Dendritic cell treated with granulocyte-macrophage colony-stimulating factor and Interleukin-4, amounts not matched to agents 40 ng/mL and 50 ng/mL, for 4 days (primary cell): ENCODE results near the gene RPA3.

Source experiments
- H3K27ac Mint-ChIP-seq: one replicate; pipeline ENCODE4 v1.8.0; 2022; ENCODE audit warnings: mild to moderate bottlenecking, mixed read lengths
- H3K27me3 Mint-ChIP-seq: one replicate; pipeline ENCODE4 v1.8.0; 2022; ENCODE audit warnings: mild to moderate bottlenecking, mixed read lengths
- H3K36me3 Mint-ChIP-seq: one replicate; pipeline ENCODE4 v1.8.0; 2022; ENCODE audit warnings: low read depth, mixed read lengths
- H3K4me1 Mint-ChIP-seq: one replicate; pipeline ENCODE4 v1.8.0; 2022; ENCODE audit warnings: low read depth, mixed read lengths
- H3K4me3 Mint-ChIP-seq: one replicate; pipeline ENCODE4 v1.8.0; 2022; ENCODE audit warnings: mild to moderate bottlenecking, moderate library complexity, mixed read lengths
- H3K9me3 Mint-ChIP-seq: one replicate; pipeline ENCODE4 v1.8.0; 2022; ENCODE audit warnings: mixed read lengths
- intact Hi-C: fragments of 100-400 bp; cut with micrococcal nuclease; formaldehyde crosslinking; loops from one replicate; pipeline ENCODE4 v1.15.0; 2022

RPA3 gene

GRCh38 chr7:7612519-7612918 lies 105.9 kb downstream of the RPA3 start:
- Mint-ChIP-seq H3K27me3 (no peaks in the 10 kb centered on the region), H3K4me3 (no peak overlapping the region), H3K9me3 (no peaks in the 10 kb centered on the region), H3K36me3 (peaks cover 6% of the 10 kb centered on the region), H3K4me1 (peaks cover 7% of the 10 kb centered on the region), H3K27ac (no peak overlapping the region)
- intact Hi-C loops: no loop called here

- intact Hi-C loops: no loop called here
- Mint-ChIP-seq H3K27ac (no peak overlapping the region), H3K27me3 (no peaks in the 10 kb centered on the region), H3K4me1 (no peaks in the 10 kb centered on the region), H3K4me3 (no peak overlapping the region), H3K9me3 (no peaks in the 10 kb centered on the region), H3K36me3 (peaks cover 34% of the 10 kb centered on the region)
Observed at GRCh38 chr7:7609330-7609729, 109.1 kb downstream of the RPA3 start.

GRCh38 chr7:7607010-7607409 lies 111.4 kb downstream of the RPA3 start:
- no peak overlapping the region for H3K27ac Mint-ChIP-seq
- H3K4me1 Mint-ChIP-seq: no peaks in the 10 kb centered on the region
- intact Hi-C loops: no loop called here
- H3K27me3 Mint-ChIP-seq: no peaks in the 10 kb centered on the region
- no peaks in the 10 kb centered on the region for H3K9me3 Mint-ChIP-seq
- peaks cover 34% of the 10 kb centered on the region for H3K36me3 Mint-ChIP-seq
- H3K4me3 Mint-ChIP-seq: no peak overlapping the region

DNA sequence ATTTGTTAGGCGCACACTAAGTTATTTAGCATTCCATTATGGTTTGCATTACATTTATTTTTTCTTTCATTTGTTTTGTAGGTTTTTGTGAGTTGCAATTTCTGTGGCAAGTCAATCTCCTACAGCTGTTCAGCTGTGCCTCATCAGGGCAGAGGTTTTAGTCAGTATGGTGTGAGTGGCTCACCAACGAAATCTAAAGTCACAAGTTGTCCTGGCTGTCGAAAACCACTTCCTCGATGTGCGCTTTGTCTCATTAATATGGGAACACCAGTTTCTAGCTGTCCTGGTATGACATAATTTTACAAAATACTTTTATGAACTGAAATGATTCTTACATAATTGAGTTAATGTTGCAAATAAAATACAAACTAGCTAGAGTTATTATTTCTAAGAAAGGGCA lies 122.2 kb downstream of the RPA3 start:
- peaks cover 64% of the 10 kb centered on the region for H3K36me3 Mint-ChIP-seq
- H3K4me1 Mint-ChIP-seq: no peaks in the 10 kb centered on the region
- no peak overlapping the region for H3K27ac Mint-ChIP-seq
- intact Hi-C loops: loop anchor here (5.0 to 10.0 kb wide), 4 partner anchors 166 to 699 kb away; no protein-coding TSS in a partner anchor
- H3K4me3 Mint-ChIP-seq: no peak overlapping the region
- H3K9me3 Mint-ChIP-seq: peaks cover 22% of the 10 kb centered on the region
- H3K27me3 Mint-ChIP-seq: no peaks in the 10 kb centered on the region

GRCh38 chr7:7595451-7595850 lies 123.0 kb downstream of the RPA3 start:
- Mint-ChIP-seq H3K4me1 (no peaks in the 10 kb centered on the region), H3K9me3 (peaks cover 15% of the 10 kb centered on the region), H3K4me3 (no peak overlapping the region), H3K36me3 (peaks cover 64% of the 10 kb centered on the region), H3K27me3 (no peaks in the 10 kb centered on the region), H3K27ac (no peak overlapping the region)
- intact Hi-C loops: loop anchor here (1.0 to 10.0 kb wide), 5 partner anchors 167 to 699 kb away; no protein-coding TSS in a partner anchor
